ENCODE results near the gene DOK5. TPM values are rescaled to one million over a fixed set of nuclear protein-coding genes. Genes with fewer than 3 reads are reported as not detected.

The DOK5 gene
- polyA plus RNA-seq, 3 donors, result 6.9 to 10.7 (median 9.4) TPM

GRCh38 chr20:54688476-54688875 is 213.1 kb downstream of the DOK5 start:
- DNase-seq, result no peak

DNA sequence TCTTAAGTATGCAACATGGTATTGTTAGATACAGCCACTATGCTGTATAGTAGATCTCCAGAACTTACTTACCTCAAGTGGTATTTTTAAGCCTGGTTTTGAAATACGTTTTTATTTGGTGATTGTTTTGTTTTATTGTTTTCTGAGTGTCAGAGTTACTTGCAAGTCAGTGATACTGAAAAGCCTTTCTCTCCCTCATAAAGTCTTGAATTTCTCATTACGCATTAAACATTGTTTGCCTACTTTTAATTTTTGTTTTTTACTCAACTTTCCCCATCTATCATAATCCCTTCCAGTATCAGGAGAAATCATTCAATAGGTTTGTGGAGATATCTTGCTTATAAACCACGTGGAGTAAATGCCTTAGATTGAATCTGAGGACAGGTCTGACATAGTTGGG is 214.9 kb downstream of the DOK5 start:
- no peak for DNase-seq

DNA sequence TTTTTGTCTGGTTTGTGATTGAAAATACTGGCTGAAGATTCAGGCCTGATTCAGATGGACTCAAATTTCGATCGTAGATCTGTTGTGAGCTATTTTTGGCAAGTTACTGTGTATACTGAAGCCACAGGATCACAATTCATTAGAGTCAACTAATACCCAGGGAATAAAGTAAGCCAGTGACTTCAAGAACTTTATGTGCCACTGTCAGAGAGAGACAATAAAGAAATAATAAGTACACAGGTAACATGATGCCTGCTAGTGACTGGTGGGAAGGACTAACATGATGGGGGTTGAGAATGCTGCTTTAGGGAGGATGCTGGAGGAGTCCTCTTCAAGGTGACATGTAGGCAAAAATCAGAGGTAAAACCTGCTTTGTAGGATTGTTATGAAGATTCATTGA is 215.9 kb downstream of the DOK5 start:
- no peak for DNase-seq

DNA sequence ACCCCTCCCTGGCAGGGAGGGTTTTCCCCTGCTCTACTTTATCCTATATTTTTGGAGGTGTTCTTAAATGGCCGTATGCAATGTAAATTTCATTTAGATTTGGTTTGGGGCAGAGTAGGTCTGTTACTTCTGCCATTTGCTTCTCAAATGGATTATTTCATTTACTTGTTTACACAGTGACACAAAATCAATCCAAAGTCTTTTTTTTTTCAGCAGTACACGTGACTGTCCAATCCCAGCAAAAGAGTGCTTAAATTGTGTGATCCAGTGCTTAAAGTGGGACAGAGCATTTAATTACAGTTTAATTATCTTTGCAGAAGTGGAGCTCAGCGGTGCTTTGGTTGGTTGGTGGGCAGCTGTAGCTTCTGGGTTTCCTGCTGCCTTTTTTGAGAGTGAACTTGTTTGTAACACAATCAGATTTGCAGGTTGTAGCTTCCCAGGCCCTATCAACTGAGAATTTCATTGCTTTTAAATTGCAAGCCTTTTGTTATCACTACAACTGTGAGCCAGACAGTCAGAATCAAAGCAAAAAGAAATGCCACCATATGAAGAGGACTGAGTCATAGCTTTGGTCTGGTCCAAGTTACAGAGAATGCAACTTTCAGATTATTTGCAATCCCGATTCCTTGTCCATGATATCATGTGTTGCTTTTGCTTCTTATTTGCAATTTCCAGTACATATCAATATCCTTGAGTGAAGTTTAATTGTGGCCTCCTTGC is 216.9 kb downstream of the DOK5 start:
- DNase-seq, result no peak

DNA sequence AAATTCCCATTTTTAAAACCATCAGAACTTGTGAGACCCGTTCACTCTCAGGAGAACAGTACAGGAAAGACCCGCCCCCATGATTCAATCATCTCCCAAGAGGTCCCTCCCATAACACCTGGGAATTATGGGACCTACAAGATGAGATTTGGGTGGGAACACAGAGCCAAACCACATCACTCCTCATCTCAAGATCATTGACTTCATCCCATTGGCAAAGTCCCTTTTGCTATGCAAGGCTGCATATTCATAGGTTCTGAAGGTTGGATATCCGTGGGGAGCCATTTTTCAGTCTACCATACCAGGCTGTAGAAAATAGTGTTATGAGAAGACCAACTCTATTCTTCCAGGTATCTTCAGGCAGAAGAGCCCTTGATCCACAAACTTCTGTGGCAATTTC is 219.1 kb downstream of the DOK5 start:
- DNase-seq, result no peak

DNA sequence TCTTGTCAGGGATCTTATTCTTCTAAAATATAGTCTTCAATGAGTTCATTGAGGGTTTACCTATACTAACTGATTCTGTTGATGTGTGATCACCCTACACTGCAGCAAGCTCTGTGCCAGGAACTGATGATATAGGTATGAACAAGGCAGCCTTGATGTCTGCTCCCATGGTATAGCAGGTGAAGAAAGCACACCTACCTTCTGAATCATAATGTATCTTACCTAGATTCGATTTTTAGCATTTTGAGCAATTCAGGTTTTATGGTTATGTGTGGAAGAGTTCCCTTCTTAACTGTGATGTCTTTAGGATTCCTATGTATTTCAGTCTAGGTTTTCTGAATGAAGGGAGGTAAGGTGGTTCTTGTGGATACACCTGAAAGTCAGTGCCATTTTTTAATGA is 223.0 kb downstream of the DOK5 start:
- DNase-seq, result no peak
